ENCODE measurements around the gene SLC16A1. TPM values are rescaled to one million over a fixed set of nuclear protein-coding genes. Genes with fewer than 3 reads are reported as not detected.

Gene SLC16A1
- total and polyA plus RNA-seq, 2 of the 8 experiments (the other 6 are each of a cell fraction or from before 2014, with no cell fraction given), result 435 to 545 TPM

GRCh38 chr1:112954945-112955772 lies 837 bp downstream of the SLC16A1 start (continued):
- TF ChIP-seq USF2 (IDR thresholded peaks at IDR 0.05; ENCODE audit: low read length) (no peak), KDM1A (IDR thresholded peaks at IDR 0.05; ENCODE audit: borderline replicate concordance, low read length) (no peak), RFX5 (IDR thresholded peaks at IDR 0.05; ENCODE audit: borderline replicate concordance, low read depth, low read length) (no peak), JUN (IDR thresholded peaks at IDR 0.05; ENCODE audit: low read depth, low read length) (no peak), KDM4A (IDR thresholded peaks at IDR 0.05; ENCODE audit: low read depth, low read length, severe bottlenecking) (no peak), SUZ12 (IDR thresholded peaks at IDR 0.05; ENCODE audit: low read length) (no peak), EGR1 (IDR thresholded peaks at IDR 0.05; ENCODE audit: borderline replicate concordance, low read depth, low read length) (no peak), EP300 (IDR thresholded peaks at IDR 0.05; ENCODE audit: borderline replicate concordance in 1 of 2, low read depth in 2 of 2, low read length in 2 of 2) (no peak), GTF2F1 (IDR thresholded peaks at IDR 0.05; ENCODE audit: borderline replicate concordance, low read depth, low read length) (no peak), ASH2L (IDR thresholded peaks at IDR 0.05; ENCODE audit: low read length) (peak; percentile 57), POLR2AphosphoS5 (IDR thresholded peaks at IDR 0.05; ENCODE audit: low read depth, low read length) (peak; percentile 86), SIN3A (conservative IDR thresholded peaks at IDR 0.05 in 1 of 2, IDR thresholded peaks at IDR 0.05 in 1 of 2; ENCODE audit: low read depth in 1 of 2, low read length in 2 of 2) (peak; percentile 83 to 94), ATF3 (IDR thresholded peaks at IDR 0.05; ENCODE audit: insufficient read depth, low read depth, low read length) (no peak), PHF8 (conservative IDR thresholded peaks at IDR 0.05; ENCODE audit: low read depth, low read length) (0 out of 2 replicates have a peak, but pooled peaks have one; percentile 37), POU5F1 (IDR thresholded peaks at IDR 0.05; ENCODE audit: low read depth, low read length) (no peak), SRF (IDR thresholded peaks at IDR 0.05; ENCODE audit: low read depth, low read length) (no peak), POLR2A (IDR thresholded peaks at IDR 0.05; ENCODE audit: control extremely low read depth in 1 of 2, low read depth in 2 of 2, low read length in 2 of 2) (peak; percentile 36 to 65; a peak in 2 of 3 replicates)

Measured in H1 (cell line).